Measurements from ENCODE around the gene PSMD6. TPM values are rescaled to one million over a fixed set of nuclear protein-coding genes. Genes with fewer than 3 reads are reported as not detected.

PSMD6 gene
- total and polyA plus RNA-seq, 9 of the 15 experiments (the other 6 are each of a cell fraction or from before 2014, with no cell fraction given) = 78.2 to 133 (median 113) TPM

DNA sequence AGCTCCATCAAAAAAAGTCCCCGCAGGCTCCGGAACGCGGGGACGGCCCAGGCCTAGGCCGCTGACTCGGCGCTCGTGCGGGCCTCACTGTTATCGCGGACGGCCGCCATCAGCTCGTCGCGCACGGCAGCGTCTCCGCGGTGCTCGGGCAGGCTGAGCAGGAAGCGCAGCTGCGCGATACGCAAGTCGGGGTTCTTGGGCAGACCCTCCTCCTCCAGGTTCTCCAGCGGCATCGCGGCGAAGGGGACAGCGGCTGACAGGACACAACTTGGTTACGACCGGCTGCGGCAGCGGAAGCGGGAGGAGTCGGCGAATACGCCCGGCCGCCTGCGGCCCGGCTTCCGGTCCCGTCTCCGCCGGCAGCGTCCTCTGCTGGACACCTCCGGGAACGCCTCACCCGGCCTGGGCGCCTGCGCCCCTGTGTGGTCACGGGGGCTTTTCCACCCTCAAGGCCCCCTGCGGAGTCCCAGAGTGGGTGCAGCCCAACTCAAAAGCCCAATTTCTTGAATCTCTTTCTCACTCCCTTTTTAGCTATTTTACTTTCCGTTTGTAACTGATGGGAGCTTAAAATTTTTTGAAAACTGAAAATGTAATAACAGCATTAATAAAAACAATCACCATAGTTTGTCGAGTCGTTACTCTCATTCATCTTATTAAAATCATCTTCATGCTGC lies at the start of gene PSMD6 (continued):
- no peak for TF ChIP-seq TBL1XR1 (IDR thresholded peaks at IDR 0.05; ENCODE audit: low read length in 2 of 2)
- TF ChIP-seq, protein P1, sequence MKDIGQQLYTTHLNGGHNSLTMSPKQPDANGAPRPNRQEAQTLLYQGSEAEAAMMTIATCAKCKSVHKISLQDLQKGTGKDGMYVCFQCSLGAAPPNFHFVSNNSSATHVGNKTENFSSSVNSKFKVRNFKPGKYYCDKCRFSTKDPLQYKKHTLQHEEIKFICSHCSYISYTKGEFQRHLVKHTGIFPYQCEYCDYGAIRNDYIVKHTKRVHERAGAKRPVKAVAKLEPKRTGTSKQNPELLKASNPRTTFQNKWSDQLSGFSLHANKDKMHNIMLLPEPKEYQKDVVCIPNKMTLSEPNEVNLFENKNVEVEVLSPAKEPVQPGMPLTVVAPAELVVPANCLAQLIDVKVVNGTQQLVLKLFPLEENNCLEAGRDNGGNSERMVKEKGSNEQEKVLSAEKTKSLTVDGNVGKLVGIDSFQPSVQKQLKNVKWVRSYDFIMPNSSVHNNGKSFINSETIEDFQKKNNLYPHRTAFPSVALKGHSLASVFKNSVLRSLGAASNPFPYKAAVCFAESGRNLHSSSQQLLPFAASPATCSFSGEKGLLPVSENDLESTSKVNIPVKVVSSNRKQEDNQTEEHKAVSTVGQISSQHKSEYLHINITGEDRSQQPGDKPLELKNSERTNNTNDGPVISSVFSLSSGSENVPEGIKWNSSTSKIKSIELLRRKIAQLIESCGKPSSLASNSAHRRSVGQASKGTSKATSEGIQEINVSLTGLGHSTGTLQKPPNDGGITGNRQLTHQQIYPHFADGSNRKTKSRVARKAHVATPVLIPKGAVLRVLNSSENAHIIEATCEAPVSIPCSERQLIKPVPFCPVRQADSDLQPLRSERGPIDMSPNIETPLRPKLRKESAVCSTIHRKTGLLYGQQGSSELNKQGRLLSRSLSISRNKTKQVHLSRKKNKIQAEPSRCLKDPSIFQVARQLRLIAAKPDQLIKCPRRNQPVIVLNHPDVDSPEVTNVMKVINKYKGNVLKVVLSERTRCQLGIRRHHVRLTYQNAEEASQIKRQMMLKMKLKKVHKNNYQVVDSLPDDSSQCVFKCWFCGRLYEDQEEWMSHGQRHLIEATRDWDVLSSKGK (CRISPR knock-in tag; IDR thresholded peaks at IDR 0.05) = no peak
- no peak for TF ChIP-seq SIX5 (IDR thresholded peaks at IDR 0.05; ENCODE audit: borderline replicate concordance in 1 of 2, insufficient read depth in 1 of 2, low read depth in 1 of 2, low read length in 2 of 2)
- TF ChIP-seq, protein P2, sequence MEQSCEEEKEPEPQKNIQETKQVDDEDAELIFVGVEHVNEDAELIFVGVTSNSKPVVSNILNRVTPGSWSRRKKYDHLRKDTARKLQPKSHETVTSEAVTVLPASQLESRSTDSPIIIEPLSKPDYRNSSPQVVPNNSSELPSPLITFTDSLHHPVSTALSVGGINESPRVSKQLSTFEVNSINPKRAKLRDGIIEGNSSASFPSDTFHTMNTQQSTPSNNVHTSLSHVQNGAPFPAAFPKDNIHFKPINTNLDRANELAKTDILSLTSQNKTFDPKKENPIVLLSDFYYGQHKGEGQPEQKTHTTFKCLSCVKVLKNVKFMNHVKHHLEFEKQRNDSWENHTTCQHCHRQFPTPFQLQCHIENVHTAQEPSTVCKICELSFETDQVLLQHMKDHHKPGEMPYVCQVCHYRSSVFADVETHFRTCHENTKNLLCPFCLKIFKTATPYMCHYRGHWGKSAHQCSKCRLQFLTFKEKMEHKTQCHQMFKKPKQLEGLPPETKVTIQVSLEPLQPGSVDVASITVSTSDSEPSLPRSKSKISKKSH (CRISPR knock-in tag; IDR thresholded peaks at IDR 0.05) = no peak
- no peak for TF ChIP-seq PTTG1 (tag; IDR thresholded peaks at IDR 0.05; ENCODE audit: low read depth)
- no peak for TF ChIP-seq ZC3H4 (CRISPR knock-in tag; IDR thresholded peaks at IDR 0.05; ENCODE audit: borderline replicate concordance)
- no peak for TF ChIP-seq LEF1 (IDR thresholded peaks at IDR 0.05)
- no peak for TF ChIP-seq ZNF449 (CRISPR knock-in tag; IDR thresholded peaks at IDR 0.05)
- 0 out of 2 replicates have a peak, but pooled peaks have one; percentile 6 for TF ChIP-seq RFX1 (IDR thresholded peaks at IDR 0.05)
- no peak for TF ChIP-seq EHMT2 (IDR thresholded peaks at IDR 0.05)
- no peak for TF ChIP-seq ZNF644 (tag; IDR thresholded peaks at IDR 0.05; ENCODE audit: low read depth)
- TF ChIP-seq, protein P3, sequence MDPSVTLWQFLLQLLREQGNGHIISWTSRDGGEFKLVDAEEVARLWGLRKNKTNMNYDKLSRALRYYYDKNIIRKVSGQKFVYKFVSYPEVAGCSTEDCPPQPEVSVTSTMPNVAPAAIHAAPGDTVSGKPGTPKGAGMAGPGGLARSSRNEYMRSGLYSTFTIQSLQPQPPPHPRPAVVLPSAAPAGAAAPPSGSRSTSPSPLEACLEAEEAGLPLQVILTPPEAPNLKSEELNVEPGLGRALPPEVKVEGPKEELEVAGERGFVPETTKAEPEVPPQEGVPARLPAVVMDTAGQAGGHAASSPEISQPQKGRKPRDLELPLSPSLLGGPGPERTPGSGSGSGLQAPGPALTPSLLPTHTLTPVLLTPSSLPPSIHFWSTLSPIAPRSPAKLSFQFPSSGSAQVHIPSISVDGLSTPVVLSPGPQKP (CRISPR knock-in tag; IDR thresholded peaks at IDR 0.05) = no peak
- TF ChIP-seq ZNF184 (CRISPR knock-in tag; IDR thresholded peaks at IDR 0.05) = no peak
- TF ChIP-seq SOX6 (IDR thresholded peaks at IDR 0.05) = no peak; the same call in 1 of the 2 replicates
- peak; percentile 61 for TF ChIP-seq ATF7 (IDR thresholded peaks at IDR 0.05)
- no peak for TF ChIP-seq HDAC8 (tag; IDR thresholded peaks at IDR 0.05)
- TF ChIP-seq HNRNPLL (IDR thresholded peaks at IDR 0.05; ENCODE audit: low read depth, low read length, poor library complexity, severe bottlenecking) = peak; percentile 72
- no peak for TF ChIP-seq ZNF24 (IDR thresholded peaks at IDR 0.05)
- no peak for TF ChIP-seq MXI1 (IDR thresholded peaks at IDR 0.05; ENCODE audit: low read depth, low read length)

Measured in K562 (cell line).